ENCODE measurements around the gene PODXL2.
"Not testable (repeated sequence)": the region's sequence is repeated elsewhere in the genome, so short reads cannot be mapped to it uniquely, and the experiment has no call there.

The PODXL2 gene

GRCh38 chr3:127604546-127605165, 24.3 kb upstream of the PODXL2 start:
- Histone ChIP-seq H3K4me3 (ENCODE audit: severe bottlenecking) (no peak overlapping the region), H3K27ac (ENCODE audit: poor library complexity, severe bottlenecking) (no peak overlapping the region), H3K27me3 (ENCODE audit: insufficient read depth, poor library complexity, severe bottlenecking) (no peaks in the 10 kb centered on the region), H3K4me1 (ENCODE audit: insufficient read depth, poor library complexity, severe bottlenecking) (peaks cover 2% of the 10 kb centered on the region), H3K36me3 (ENCODE audit: low read depth) (peaks cover 89% of the 10 kb centered on the region), H3K9me3 (ENCODE audit: severe bottlenecking) (no peaks in the 10 kb centered on the region)
- TF ChIP-seq, protein P1, sequence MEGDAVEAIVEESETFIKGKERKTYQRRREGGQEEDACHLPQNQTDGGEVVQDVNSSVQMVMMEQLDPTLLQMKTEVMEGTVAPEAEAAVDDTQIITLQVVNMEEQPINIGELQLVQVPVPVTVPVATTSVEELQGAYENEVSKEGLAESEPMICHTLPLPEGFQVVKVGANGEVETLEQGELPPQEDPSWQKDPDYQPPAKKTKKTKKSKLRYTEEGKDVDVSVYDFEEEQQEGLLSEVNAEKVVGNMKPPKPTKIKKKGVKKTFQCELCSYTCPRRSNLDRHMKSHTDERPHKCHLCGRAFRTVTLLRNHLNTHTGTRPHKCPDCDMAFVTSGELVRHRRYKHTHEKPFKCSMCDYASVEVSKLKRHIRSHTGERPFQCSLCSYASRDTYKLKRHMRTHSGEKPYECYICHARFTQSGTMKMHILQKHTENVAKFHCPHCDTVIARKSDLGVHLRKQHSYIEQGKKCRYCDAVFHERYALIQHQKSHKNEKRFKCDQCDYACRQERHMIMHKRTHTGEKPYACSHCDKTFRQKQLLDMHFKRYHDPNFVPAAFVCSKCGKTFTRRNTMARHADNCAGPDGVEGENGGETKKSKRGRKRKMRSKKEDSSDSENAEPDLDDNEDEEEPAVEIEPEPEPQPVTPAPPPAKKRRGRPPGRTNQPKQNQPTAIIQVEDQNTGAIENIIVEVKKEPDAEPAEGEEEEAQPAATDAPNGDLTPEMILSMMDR (IDR thresholded peaks at IDR 0.05; ENCODE audit: poor library complexity, severe bottlenecking): no peak
- DNase-seq (ENCODE audit: low spot score) (no peak), ATAC-seq (ENCODE audit: low read depth) (no peak)

GRCh38 chr3:127605547-127605946, 23.4 kb upstream of the PODXL2 start:
- H3K36me3 ChIP-seq (ENCODE audit: low read depth): peaks cover 88% of the 10 kb centered on the region
- H3K27ac ChIP-seq (ENCODE audit: poor library complexity, severe bottlenecking); ATAC-seq (ENCODE audit: low read depth); H3K27me3 ChIP-seq (ENCODE audit: insufficient read depth, poor library complexity, severe bottlenecking); H3K4me1 ChIP-seq (ENCODE audit: insufficient read depth, poor library complexity, severe bottlenecking); DNase-seq (ENCODE audit: low spot score); H3K9me3 ChIP-seq (ENCODE audit: severe bottlenecking); H3K4me3 ChIP-seq (ENCODE audit: severe bottlenecking): not testable (repeated sequence)

GRCh38 chr3:127606086-127606805, 22.7 kb upstream of the PODXL2 start:
- ATAC-seq (ENCODE audit: low read depth) (no peak), DNase-seq (ENCODE audit: low spot score) (no peak)
- H3K36me3 ChIP-seq (ENCODE audit: low read depth): peaks cover 88% of the 10 kb centered on the region
- H3K4me3 ChIP-seq (ENCODE audit: severe bottlenecking): no peak overlapping the region
- TF ChIP-seq, protein P1 (IDR thresholded peaks at IDR 0.05; ENCODE audit: poor library complexity, severe bottlenecking): no peak
- no peak overlapping the region for H3K27ac ChIP-seq (ENCODE audit: poor library complexity, severe bottlenecking)
- no peaks in the 10 kb centered on the region for H3K27me3 ChIP-seq (ENCODE audit: insufficient read depth, poor library complexity, severe bottlenecking)
- no peaks in the 10 kb centered on the region for H3K9me3 ChIP-seq (ENCODE audit: severe bottlenecking)
- no peaks in the 10 kb centered on the region for H3K4me1 ChIP-seq (ENCODE audit: insufficient read depth, poor library complexity, severe bottlenecking)

GRCh38 chr3:127606981-127607595, 21.9 kb upstream of the PODXL2 start:
- TF ChIP-seq, protein P1 (IDR thresholded peaks at IDR 0.05; ENCODE audit: poor library complexity, severe bottlenecking): no peak
- H3K27me3 ChIP-seq (ENCODE audit: insufficient read depth, poor library complexity, severe bottlenecking): no peaks in the 10 kb centered on the region
- ATAC-seq (ENCODE audit: low read depth) (no peak), DNase-seq (ENCODE audit: low spot score) (no peak)
- no peak overlapping the region for H3K27ac ChIP-seq (ENCODE audit: poor library complexity, severe bottlenecking)
- peaks cover 86% of the 10 kb centered on the region for H3K36me3 ChIP-seq (ENCODE audit: low read depth)
- H3K4me3 ChIP-seq (ENCODE audit: severe bottlenecking): no peak overlapping the region
- no peaks in the 10 kb centered on the region for H3K4me1 ChIP-seq (ENCODE audit: insufficient read depth, poor library complexity, severe bottlenecking)
- H3K9me3 ChIP-seq (ENCODE audit: severe bottlenecking): no peaks in the 10 kb centered on the region

DNA sequence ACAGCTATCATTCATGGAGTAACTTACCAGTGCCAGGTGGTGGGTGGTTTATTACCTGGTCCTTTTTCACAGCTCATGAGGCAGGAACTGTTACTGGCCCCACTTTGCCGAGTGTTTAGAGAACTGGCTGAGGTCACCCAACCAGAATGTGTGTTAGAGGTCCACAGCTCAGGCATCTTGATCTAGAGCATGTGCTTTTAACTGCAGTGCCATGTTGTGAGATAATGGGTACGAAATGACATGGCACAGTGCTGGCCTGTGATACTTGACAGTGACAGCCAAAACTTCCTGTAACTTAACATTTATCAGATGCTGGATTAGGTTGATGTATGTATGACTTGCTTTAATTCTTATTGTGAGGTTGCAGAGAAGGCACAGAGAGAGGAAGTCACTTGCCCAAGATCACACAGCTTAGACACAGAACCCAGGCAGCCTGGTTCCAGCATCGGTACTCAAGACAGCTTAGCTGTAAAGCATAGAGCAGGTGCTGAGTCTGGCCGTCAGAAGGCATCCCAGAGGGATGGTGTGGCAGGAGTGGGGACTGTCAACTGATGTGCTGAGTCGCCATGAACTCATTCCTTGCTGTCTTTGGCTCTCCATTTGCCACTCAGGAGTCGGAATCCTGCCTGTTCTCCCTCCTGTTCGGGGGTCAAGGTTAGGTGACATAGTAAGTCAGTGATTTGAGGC, 21.2 kb upstream of the PODXL2 start:
- no peaks in the 10 kb centered on the region for H3K4me1 ChIP-seq (ENCODE audit: insufficient read depth, poor library complexity, severe bottlenecking)
- DNase-seq (ENCODE audit: low spot score) (no peak), ATAC-seq (ENCODE audit: low read depth) (no peak)
- H3K4me3 ChIP-seq (ENCODE audit: severe bottlenecking): no peak overlapping the region
- H3K36me3 ChIP-seq (ENCODE audit: low read depth): peaks cover 87% of the 10 kb centered on the region
- TF ChIP-seq, protein P1 (IDR thresholded peaks at IDR 0.05; ENCODE audit: poor library complexity, severe bottlenecking): no peak
- H3K27ac ChIP-seq (ENCODE audit: poor library complexity, severe bottlenecking): no peak overlapping the region
- no peaks in the 10 kb centered on the region for H3K27me3 ChIP-seq (ENCODE audit: insufficient read depth, poor library complexity, severe bottlenecking)
- no peaks in the 10 kb centered on the region for H3K9me3 ChIP-seq (ENCODE audit: severe bottlenecking)

All from RWPE2 (cell line).